SK-N-SH (cell line): Measurements from ENCODE around the gene ABCG1.

Source experiments
- CTCF ChIP-seq: fragments of 200-600 bp; sonication (generic); IDR thresholded peaks from 2 replicates; pipeline ENCODE4 v1.6.1; 2017; ENCODE audit warnings: antibody characterized with exemption, mild to moderate bottlenecking, moderate library complexity
- EP300 ChIP-seq, 2 experiments: IDR thresholded peaks; 2 replicates each; pipeline versions ENCODE4 v1.4.0 to v1.6.1; 2012; ENCODE audit warnings: borderline replicate concordance in 1 of 2, low read depth in 1 of 2, low read length in 1 of 2
- MXI1 ChIP-seq: IDR thresholded peaks from 2 replicates; pipeline ENCODE4 v1.6.1; 2012; ENCODE audit warnings: mild to moderate bottlenecking, low read depth, low read length, improper control_type of control experiment
- POLR2AphosphoS5 ChIP-seq: IDR thresholded peaks from 2 replicates; pipeline ENCODE4 v1.6.1; 2012; ENCODE audit warnings: low read depth, low read length
- RAD21 ChIP-seq: IDR thresholded peaks from 2 replicates; pipeline ENCODE4 v1.6.1; 2012; ENCODE audit warnings: mild to moderate bottlenecking, low read length
- REST ChIP-seq: IDR thresholded peaks from 2 replicates; pipeline ENCODE4 v1.6.1; 2012; ENCODE audit warnings: mild to moderate bottlenecking, low read depth, low read length, moderate library complexity
- SMC3 ChIP-seq: IDR thresholded peaks from 2 replicates; pipeline ENCODE4 v1.6.1; 2012; ENCODE audit warnings: low read depth, low read length, improper control_type of control experiment
- TAF1 ChIP-seq: IDR thresholded peaks from 2 replicates; pipeline ENCODE4 v1.6.1; 2012; ENCODE audit warnings: low read depth, mild to moderate bottlenecking, low read length, moderate library complexity, borderline replicate concordance
- YY1 ChIP-seq: IDR thresholded peaks from 2 replicates; pipeline ENCODE4 v1.4.0; 2012; ENCODE audit warnings: low read depth, mild to moderate bottlenecking

DNA sequence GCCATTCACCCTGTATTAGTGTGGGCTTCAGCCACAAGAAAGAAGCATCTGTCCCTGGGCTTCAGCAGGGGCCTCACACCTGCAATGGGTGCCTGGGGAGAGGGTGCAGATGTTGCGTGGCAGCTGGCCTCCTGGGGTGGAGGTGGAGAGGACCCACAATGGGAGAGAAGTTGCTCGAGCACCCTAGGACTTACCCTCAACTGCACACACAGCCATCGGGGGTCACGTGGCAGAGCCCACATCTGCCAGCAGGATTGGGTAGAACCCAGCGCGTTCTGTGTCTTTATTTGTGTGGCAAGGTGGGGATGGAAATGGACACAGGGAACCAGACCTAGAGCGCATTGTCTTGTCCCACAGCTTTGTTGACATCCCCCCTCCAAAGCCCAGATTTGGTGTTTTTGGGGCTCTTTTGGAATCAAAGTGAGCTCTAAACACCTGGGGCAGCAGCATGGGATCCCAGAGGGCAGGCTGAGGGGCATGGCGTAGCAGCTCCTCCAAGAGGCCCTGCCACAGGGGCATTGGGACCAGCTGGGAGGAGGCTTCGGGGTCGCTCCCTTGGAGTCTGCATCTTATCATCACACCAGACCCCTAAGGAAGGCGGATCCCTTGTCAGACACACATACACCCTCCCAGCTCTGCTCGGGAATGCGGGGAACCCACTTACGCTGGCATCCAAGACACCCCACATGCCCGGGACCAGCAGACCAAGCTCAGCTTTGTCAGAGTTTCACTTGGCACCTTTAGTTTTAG lies 5.1 kb downstream of the ABCG1 start:
- TF ChIP-seq CTCF (no peak), POLR2AphosphoS5 (no peak), TAF1 (no peak), RAD21 (no peak), SMC3 (no peak), YY1 (no peak), REST (no peak), MXI1 (no peak), EP300 (IDR thresholded peaks at IDR 0.05; ENCODE audit: borderline replicate concordance in 1 of 2, low read depth in 1 of 2, low read length in 1 of 2) (no peak)
